A549 (cell line): ENCODE data around the gene ANKS4B. TPM values are rescaled to one million over a fixed set of nuclear protein-coding genes. Genes with fewer than 3 reads are reported as not detected.

Experiments used
- ATAC-seq, 2 experiments: fragments of 200-7000 bp in 1 of 2; fragments of >200 bp in 1 of 2; cut with Nextera tagmentation in 1 of 2; cut with Tn5 transposase in 1 of 2; 3 replicates each; pipeline versions ENCODE4 v1.8.0 to v1.9.1; 2018 to 2020; ENCODE audit warnings: mild to moderate bottlenecking in 1 of 2, moderate library complexity in 1 of 2
- CTCF ChIA-PET: fragments of 300-600 bp; sonication (Branson Sonifier 250); formaldehyde crosslinking; extraction: SDS; loops from one replicate; lab custom pipeline; 2021; ENCODE audit warnings: antibody characterized with exemption, inconsistent platforms; lab: Yijun Ruan, JAX
- POLR2A ChIA-PET: fragments of 350-600 bp; formaldehyde crosslinking; extraction: SDS; loops from one replicate; lab custom pipeline; 2021; ENCODE audit warnings: antibody characterized with exemption, inconsistent platforms; lab: Yijun Ruan, JAX
- DNase-seq, 2 experiments: peaks; one replicate each; pipeline versions ENCODE4 v3.0.0 to v3.0.0-alpha.2; 2011 to 2016; ENCODE audit warnings: low read depth in 1 of 2, low spot score in 1 of 2
- FAIRE-seq: peaks from 2 replicates; lab custom pipeline; 2011; peaks lifted over from hg19 to GRCh38; lab: Jason Lieb, UNC
- H3K27ac ChIP-seq, 2 experiments: fragments of >200 bp; sonication (Bioruptor Twin); formaldehyde crosslinking; 3 replicates each; pipeline ENCODE4 v1.5.1; 2016 to 2017
- H3K4me1 ChIP-seq: fragments of >200 bp; sonication (Bioruptor Twin); formaldehyde crosslinking; 3 replicates; pipeline ENCODE4 v1.6.1; 2016
- H3K4me2 ChIP-seq: fragments of >200 bp; sonication (Bioruptor Twin); formaldehyde crosslinking; 3 replicates; pipeline ENCODE4 v1.6.1; 2016
- H3K4me3 ChIP-seq: fragments of >200 bp; sonication (Bioruptor Twin); formaldehyde crosslinking; 3 replicates; pipeline ENCODE4 v1.5.1; 2016
- H3K9me3 ChIP-seq: fragments of >200 bp; sonication (Bioruptor Twin); formaldehyde crosslinking; 3 replicates; pipeline ENCODE4 v1.6.1; 2016
- ATOH8 ChIP-seq: fragments of 250-450 bp; sonication (Bioruptor Pico); IDR thresholded peaks from 2 replicates; pipeline ENCODE4 v1.5.0; 2020; ENCODE audit warnings: low read depth, mild to moderate bottlenecking, moderate library complexity
- CBX2 ChIP-seq: fragments of 200-600 bp; sonication (generic); IDR thresholded peaks from 2 replicates; pipeline ENCODE4 v1.6.1; 2016; ENCODE audit warnings: low read depth, mild to moderate bottlenecking, borderline replicate concordance
- CHD4 ChIP-seq: fragments of 200-600 bp; sonication (generic); IDR thresholded peaks from 2 replicates; pipeline ENCODE4 v1.6.1; 2016; ENCODE audit warnings: antibody characterized with exemption, mild to moderate bottlenecking, borderline replicate concordance
- CTCF ChIP-seq: fragments of >200 bp; sonication (Bioruptor Twin); formaldehyde crosslinking; IDR thresholded peaks from 3 replicates; pipeline ENCODE4 v1.5.1; 2016
- E2F6 ChIP-seq: IDR thresholded peaks from 2 replicates; pipeline ENCODE4 v1.6.1; 2012; ENCODE audit warnings: low read depth, borderline replicate concordance
- FOSB ChIP-seq: fragments of 250-450 bp; sonication (Bioruptor Pico); IDR thresholded peaks from 2 replicates; pipeline ENCODE4 v1.5.0; 2020; ENCODE audit warnings: mild to moderate bottlenecking, moderate library complexity
- FOSL2 ChIP-seq, 2 experiments: fragments of 450-650 bp in 1 of 2; fragments of >200 bp in 1 of 2; sonication (Bioruptor Twin) in 1 of 2; formaldehyde crosslinking; IDR thresholded peaks; 2 replicates each; pipeline versions ENCODE4 v1.5.0 to v1.6.1; 2016 to 2020; ENCODE audit warnings: mild to moderate bottlenecking in 1 of 2, moderate library complexity in 1 of 2
- HES2 ChIP-seq: fragments of >200 bp; sonication (Bioruptor Twin); formaldehyde crosslinking; IDR thresholded peaks from 2 replicates; pipeline ENCODE4 v1.6.1; 2016
- JUN ChIP-seq, 2 experiments: fragments of >200 bp; sonication (Bioruptor Twin); formaldehyde crosslinking; IDR thresholded peaks; 2 replicates in 1 of 2; 3 replicates in 1 of 2; pipeline ENCODE4 v1.6.1; 2016 to 2017
- JUNB ChIP-seq: fragments of >200 bp; sonication (Bioruptor Twin); formaldehyde crosslinking; IDR thresholded peaks from 2 replicates; pipeline ENCODE4 v1.6.1; 2016
- KDM1A ChIP-seq: fragments of 200-600 bp; sonication (generic); IDR thresholded peaks from 2 replicates; pipeline ENCODE4 v1.6.1; 2016; ENCODE audit warnings: low read depth, mild to moderate bottlenecking
- MAZ ChIP-seq: fragments of 150-350 bp; IDR thresholded peaks from 2 replicates; pipeline ENCODE4 v1.6.1; 2014; ENCODE audit warnings: antibody characterized with exemption, low read depth, low read length, borderline replicate concordance
- MYC ChIP-seq: IDR thresholded peaks from 2 replicates; pipeline ENCODE4 v1.6.1; 2012; ENCODE audit warnings: mild to moderate bottlenecking, inconsistent platforms, low read length, improper control_type of control experiment, borderline replicate concordance
- NFE2L2 ChIP-seq: fragments of 150-350 bp; conservative IDR thresholded peaks from 2 replicates; pipeline ENCODE4 v1.6.1; 2014; ENCODE audit warnings: low read length
- PHF8 ChIP-seq: fragments of 200-600 bp; sonication (generic); IDR thresholded peaks from 2 replicates; pipeline ENCODE4 v1.6.1; 2016; ENCODE audit warnings: low read depth, mild to moderate bottlenecking, antibody characterized with exemption, moderate library complexity, borderline replicate concordance
- RARB ChIP-seq: fragments of 250-450 bp; sonication (Bioruptor Pico); IDR thresholded peaks from 2 replicates; pipeline ENCODE4 v1.8.0; 2021; ENCODE audit warnings: mild to moderate bottlenecking, moderate library complexity
- REST ChIP-seq: fragments of 200-600 bp; sonication (generic); IDR thresholded peaks from 2 replicates; pipeline ENCODE4 v1.6.1; 2016; ENCODE audit warnings: antibody characterized with exemption, mild to moderate bottlenecking, moderate library complexity
- SMC3 ChIP-seq: fragments of >200 bp; sonication (Bioruptor Twin); formaldehyde crosslinking; IDR thresholded peaks from 3 replicates; pipeline ENCODE4 v1.6.1; 2018; ENCODE audit warnings: inconsistent platforms
- ZC3H11A ChIP-seq: fragments of 450-650 bp; IDR thresholded peaks from 2 replicates; pipeline ENCODE4 v1.6.1; 2014; ENCODE audit warnings: antibody characterized with exemption, mild to moderate bottlenecking
- whole genome bisulfite sequencing: methylation state at CpG from one replicate; pipeline ENCODE4 v1.1.6; 2017; ENCODE audit errors: missing lambda C conversion rate; 5-methylcytosine and 5-hydroxymethylcytosine counted together
- polyA plus RNA-seq, 4 experiments: library from polyadenylated mRNA; depleted of rRNA in 3 of 4; stranded (reverse); fragments of >200 nt; fragmentation: RNase III in 1 of 4; extraction: RNeasy Plus Mini Kit Qiagen cat#74134 plus additional on column Dnase treatment in 1 of 4; gene quantifications; 2 replicates in 3 of 4; 3 replicates in 1 of 4; pipeline ENCODE4 v1.2.3, GENCODE V29; 2011 to 2017

Gene ANKS4B
- polyA plus RNA-seq, 2 of the 4 experiments (the other 2 are of a cell fraction): 0.27 to 1.8 TPM

- TF ChIP-seq NFE2L2: no peak
- no peak for TF ChIP-seq CTCF
- TF ChIP-seq ZC3H11A: no peak
- TF ChIP-seq FOSL2 (IDR thresholded peaks at IDR 0.05): no peak
- TF ChIP-seq FOSL2 (CRISPR knock-in tag; IDR thresholded peaks at IDR 0.05): no peak
- no peak for TF ChIP-seq E2F6
- no peak for TF ChIP-seq JUNB
- TF ChIP-seq MYC: no peak
- no peak for TF ChIP-seq SMC3
- no peak for TF ChIP-seq REST
- TF ChIP-seq PHF8: no peak
- no peak for TF ChIP-seq JUN (IDR thresholded peaks at IDR 0.05)
- TF ChIP-seq RARB: no peak
- TF ChIP-seq HES2: no peak
- no peak for TF ChIP-seq KDM1A
- TF ChIP-seq CBX2: no peak
- TF ChIP-seq MAZ: no peak
- ChIA-PET CTCF (interaction anchor here (0.7 to 2.9 kb wide), 2 partner anchors 28 to 50 kb away, joined by 3 to 10 read pairs; partner anchors contain the start of gene CRYM), POLR2A (no interaction called here)
- DNase-seq (no peak), FAIRE-seq (no peak), ATAC-seq (no peak)
- Histone ChIP-seq H3K9me3 (no peaks in the 10 kb centered on the region), H3K27ac (no peak overlapping the region), H3K4me3 (no peak overlapping the region), H3K4me2 (no peak overlapping the region), H3K4me1 (peaks cover 6% of the 10 kb centered on the region)
These were observed 5.6 kb upstream of the ANKS4B start for GRCh38 chr16:21227866-21228265.

GRCh38 chr16:21228361-21228872 lies 5.1 kb upstream of the ANKS4B start:
- Histone ChIP-seq H3K27ac (no peak overlapping the region), H3K4me3 (no peak overlapping the region), H3K4me1 (peaks cover under 1% of the 10 kb centered on the region; the same call in 1 of the 3 replicates), H3K4me2 (no peak overlapping the region), H3K9me3 (no peaks in the 10 kb centered on the region)
- ATAC-seq (no peak), DNase-seq (no peak), FAIRE-seq (no peak)
- 68% methylated on average over 2 of the region's 2 CpGs for WGBS
- POLR2A ChIA-PET: no interaction called here
- TF ChIP-seq ATOH8 (CRISPR knock-in tag): no peak
- TF ChIP-seq CHD4: no peak
- no peak for TF ChIP-seq FOSB (CRISPR knock-in tag)
- CTCF ChIA-PET: interaction anchor here (0.7 to 2.9 kb wide), 2 partner anchors 29 to 50 kb away, joined by 3 to 10 read pairs; partner anchors contain the start of gene CRYM
